HepG2 (cell line): ENCODE results near the gene STARD13.

Source experiments
- ARHGAP35 ChIP-seq: sonication (generic); formaldehyde crosslinking; IDR thresholded peaks from 2 replicates; pipeline ENCODE4 v1.9.0; 2022; ENCODE audit warnings: mild to moderate bottlenecking, inconsistent platforms, moderate library complexity, missing genetic modification reagents, borderline replicate concordance
- ATF7 ChIP-seq, 2 experiments: fragments of 450-650 bp in 1 of 2; sonication (generic) in 1 of 2; formaldehyde crosslinking in 1 of 2; IDR thresholded peaks; 2 replicates each; pipeline versions ENCODE4 v1.4.0 to v1.6.1; 2016 to 2020; ENCODE audit warnings: antibody characterized with exemption in 1 of 2, mild to moderate bottlenecking in 1 of 2, missing genetic modification reagents in 1 of 2
- EP300 ChIP-seq, 3 experiments: sonication (generic) in 1 of 3; formaldehyde crosslinking in 1 of 3; IDR thresholded peaks; 2 replicates each; pipeline versions ENCODE4 v1.5.1 to v1.6.1; 2011 to 2020; ENCODE audit warnings: low read depth in 2 of 3, low read length in 2 of 3, borderline replicate concordance in 1 of 3, improper control_type of control experiment in 1 of 3, mild to moderate bottlenecking in 1 of 3, missing genetic modification reagents in 1 of 3, moderate library complexity in 1 of 3
- NPAS2 ChIP-seq: sonication (generic); formaldehyde crosslinking; IDR thresholded peaks from 2 replicates; pipeline ENCODE4 v1.8.0; 2022; ENCODE audit warnings: mild to moderate bottlenecking, missing genetic modification reagents, borderline replicate concordance
- TAF1 ChIP-seq: sonication (generic); formaldehyde crosslinking; IDR thresholded peaks from 2 replicates; pipeline ENCODE4 v1.4.0; 2020; ENCODE audit warnings: missing genetic modification reagents
- TBX3 ChIP-seq: fragments of 450-650 bp; IDR thresholded peaks from 2 replicates; pipeline ENCODE4 v1.6.1; 2017; ENCODE audit warnings: antibody characterized with exemption, mild to moderate bottlenecking, inconsistent platforms, borderline replicate concordance
- TMF1 ChIP-seq: sonication (generic); formaldehyde crosslinking; IDR thresholded peaks from 2 replicates; pipeline ENCODE4 v1.8.1; 2022; ENCODE audit warnings: low read depth, missing genetic modification reagents
- U2AF1 ChIP-seq: fragments of 200-400 bp; formaldehyde crosslinking; optimal IDR thresholded peaks from 2 replicates; pipeline ENCODE3; 2017; ENCODE audit warnings: mild to moderate bottlenecking, low read depth, low read length
- TF ChIP-seq, protein P1 (sequence below): sonication (generic); formaldehyde crosslinking; IDR thresholded peaks from 2 replicates; pipeline ENCODE4 v1.4.0; 2020; ENCODE audit warnings: mild to moderate bottlenecking, missing genetic modification reagents
- TF ChIP-seq, protein P2 (sequence below): sonication (generic); formaldehyde crosslinking; IDR thresholded peaks from 2 replicates; pipeline ENCODE4 v1.5.1; 2020; ENCODE audit warnings: mild to moderate bottlenecking, moderate library complexity, missing genetic modification reagents

DNA sequence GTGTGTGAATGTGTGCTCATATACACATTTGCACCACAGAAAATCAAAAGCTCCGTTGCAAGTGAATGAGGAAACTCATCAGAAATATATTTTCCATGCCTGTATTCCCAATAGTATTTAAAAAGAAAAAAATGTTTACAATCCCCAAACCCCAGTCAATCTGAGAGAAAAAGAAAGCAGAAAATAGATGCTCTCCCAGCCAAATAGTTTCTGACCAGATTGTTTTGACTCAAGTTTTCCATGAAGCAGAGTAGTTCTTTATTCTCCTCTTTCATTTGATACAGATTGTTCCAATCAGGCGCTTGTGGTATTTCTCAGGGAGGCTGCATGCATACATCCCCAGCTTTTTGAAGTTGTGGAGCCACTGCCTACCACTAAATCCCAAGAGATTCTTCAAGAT is 110.6 kb downstream of the STARD13 start:
- no peak for TF ChIP-seq EP300 (IDR thresholded peaks at IDR 0.05; ENCODE audit: low read depth in 2 of 2, low read length in 2 of 2)
- TF ChIP-seq EP300 (CRISPR knock-in tag; IDR thresholded peaks at IDR 0.05; ENCODE audit: borderline replicate concordance): no peak
- no peak for TF ChIP-seq TBX3
- no peak for TF ChIP-seq ARHGAP35 (CRISPR knock-in tag)
- no peak for TF ChIP-seq TAF1
- TF ChIP-seq, protein P1, sequence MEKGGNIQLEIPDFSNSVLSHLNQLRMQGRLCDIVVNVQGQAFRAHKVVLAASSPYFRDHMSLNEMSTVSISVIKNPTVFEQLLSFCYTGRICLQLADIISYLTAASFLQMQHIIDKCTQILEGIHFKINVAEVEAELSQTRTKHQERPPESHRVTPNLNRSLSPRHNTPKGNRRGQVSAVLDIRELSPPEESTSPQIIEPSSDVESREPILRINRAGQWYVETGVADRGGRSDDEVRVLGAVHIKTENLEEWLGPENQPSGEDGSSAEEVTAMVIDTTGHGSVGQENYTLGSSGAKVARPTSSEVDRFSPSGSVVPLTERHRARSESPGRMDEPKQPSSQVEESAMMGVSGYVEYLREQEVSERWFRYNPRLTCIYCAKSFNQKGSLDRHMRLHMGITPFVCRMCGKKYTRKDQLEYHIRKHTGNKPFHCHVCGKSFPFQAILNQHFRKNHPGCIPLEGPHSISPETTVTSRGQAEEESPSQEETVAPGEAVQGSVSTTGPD (CRISPR knock-in tag): no peak
- TF ChIP-seq U2AF1: no peak
- no peak for TF ChIP-seq ATF7 (IDR thresholded peaks at IDR 0.05)
- TF ChIP-seq ATF7 (CRISPR knock-in tag; IDR thresholded peaks at IDR 0.05): no peak
- TF ChIP-seq NPAS2 (CRISPR knock-in tag): no peak
- TF ChIP-seq TMF1: no peak
- TF ChIP-seq, protein P2, sequence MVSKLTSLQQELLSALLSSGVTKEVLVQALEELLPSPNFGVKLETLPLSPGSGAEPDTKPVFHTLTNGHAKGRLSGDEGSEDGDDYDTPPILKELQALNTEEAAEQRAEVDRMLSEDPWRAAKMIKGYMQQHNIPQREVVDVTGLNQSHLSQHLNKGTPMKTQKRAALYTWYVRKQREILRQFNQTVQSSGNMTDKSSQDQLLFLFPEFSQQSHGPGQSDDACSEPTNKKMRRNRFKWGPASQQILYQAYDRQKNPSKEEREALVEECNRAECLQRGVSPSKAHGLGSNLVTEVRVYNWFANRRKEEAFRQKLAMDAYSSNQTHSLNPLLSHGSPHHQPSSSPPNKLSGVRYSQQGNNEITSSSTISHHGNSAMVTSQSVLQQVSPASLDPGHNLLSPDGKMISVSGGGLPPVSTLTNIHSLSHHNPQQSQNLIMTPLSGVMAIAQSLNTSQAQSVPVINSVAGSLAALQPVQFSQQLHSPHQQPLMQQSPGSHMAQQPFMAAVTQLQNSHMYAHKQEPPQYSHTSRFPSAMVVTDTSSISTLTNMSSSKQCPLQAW (CRISPR knock-in tag): no peak
